MCF 10A (cell line): ENCODE data around the gene NPC1. TPM values are rescaled to one million over a fixed set of nuclear protein-coding genes. Genes with fewer than 3 reads are reported as not detected.

Source experiments
- BruUV-seq: library from RNA; stranded (reverse); fragments of 400-500 nt; replicated peaks from 2 replicates; lab custom pipeline; 2021; lab: Mats Ljungman, UMichigan
- CTCF ChIA-PET: fragments of 300-600 bp; sonication (Branson Sonifier 250); formaldehyde crosslinking; extraction: SDS; loops from one replicate; lab custom pipeline; 2021; ENCODE audit warnings: antibody characterized with exemption, inconsistent platforms; lab: Yijun Ruan, JAX
- POLR2A ChIA-PET: fragments of 300-600, 350-650 bp; sonication (Branson Sonifier 250); formaldehyde crosslinking; extraction: SDS; loops from one replicate; lab custom pipeline; 2020; ENCODE audit warnings: antibody characterized with exemption, inconsistent platforms; lab: Yijun Ruan, JAX
- DNase-seq: peaks from one replicate; pipeline ENCODE4 v3.0.0-alpha.2; 2018; ENCODE audit not compliant: unreplicated experiment
- H3K27ac Mint-ChIP-seq: one replicate; pipeline ENCODE4 v1.8.0; 2022; ENCODE audit warnings: mild to moderate bottlenecking, low read depth, mixed read lengths; ENCODE audit not compliant: unreplicated experiment
- H3K27me3 Mint-ChIP-seq: one replicate; pipeline ENCODE4 v1.8.0; 2022; ENCODE audit warnings: mixed read lengths; ENCODE audit not compliant: insufficient read depth, unreplicated experiment
- H3K36me3 Mint-ChIP-seq: one replicate; pipeline ENCODE4 v1.8.0; 2022; ENCODE audit warnings: mild to moderate bottlenecking, moderate library complexity, mixed read lengths; ENCODE audit not compliant: insufficient read depth, unreplicated experiment
- H3K4me1 Mint-ChIP-seq: one replicate; pipeline ENCODE4 v1.8.0; 2022; ENCODE audit warnings: mixed read lengths; ENCODE audit not compliant: insufficient read depth, unreplicated experiment
- H3K4me3 Mint-ChIP-seq: one replicate; pipeline ENCODE4 v1.8.0; 2022; ENCODE audit warnings: mild to moderate bottlenecking, moderate library complexity, mixed read lengths; ENCODE audit not compliant: unreplicated experiment
- H3K9me3 Mint-ChIP-seq: one replicate; pipeline ENCODE4 v1.8.0; 2022; ENCODE audit warnings: mixed read lengths; ENCODE audit not compliant: unreplicated experiment
- CTCF ChIP-seq: fragments of 200-600 bp; IDR thresholded peaks from one replicate; pipeline ENCODE4 v1.8.0; 2022; ENCODE audit warnings: antibody characterized with exemption, mild to moderate bottlenecking; ENCODE audit not compliant: unreplicated experiment
- intact Hi-C: fragments of 100-400 bp; cut with micrococcal nuclease; formaldehyde crosslinking; loops from 2 replicates; pipeline ENCODE4 v1.14.1; 2022
- total RNA-seq: library from RNA; stranded (reverse); gene quantifications from 2 replicates; pipeline ENCODE4 v1.2.3, GENCODE V29; 2022

The NPC1 gene
- total RNA-seq, 1 experiment from 2014 or later = 60.4 TPM

- Mint-ChIP-seq H3K9me3 (no peaks in the 10 kb centered on the region), H3K4me3 (no peak overlapping the region), H3K4me1 (peaks cover 17% of the 10 kb centered on the region), H3K27ac (no peak overlapping the region), H3K27me3 (no peaks in the 10 kb centered on the region), H3K36me3 (peaks cover 5% of the 10 kb centered on the region)
- POLR2A ChIA-PET = interaction anchor here (0.6 to 2.2 kb wide), 6 partner anchors 8 to 98 kb away, joined by 3 to 12 read pairs (median 4); partner anchors contain the start of genes RIOK3 and RMC1
- CTCF ChIA-PET = interaction anchor here (0.6 to 2.0 kb wide), 3 partner anchors 10 to 218 kb away, joined by 3 to 12 read pairs (median 3); no protein-coding TSS in a partner anchor
- intact Hi-C loops = no loop called here
- no peak for TF ChIP-seq CTCF
- no TSS peak for BruUV-seq
- no peak for DNase-seq
Observed at GRCh38 chr18:23487738-23488570, 98.4 kb downstream of the NPC1 start.

GRCh38 chr18:23485386-23485785 lies 100.9 kb downstream of the NPC1 start:
- no peak overlapping the region for H3K27ac Mint-ChIP-seq
- intact Hi-C loops = no loop called here
- H3K4me3 Mint-ChIP-seq = no peak overlapping the region
- ChIA-PET CTCF (interaction anchor here (0.6 kb wide), 2 partner anchors 13 to 1662 kb away, joined by 3 to 5 read pairs; no protein-coding TSS in a partner anchor), POLR2A (interaction anchor here (0.7 to 1.9 kb wide), 7 partner anchors 11 to 100 kb away, joined by 3 to 8 read pairs (median 4); no protein-coding TSS in a partner anchor)
- no peaks in the 10 kb centered on the region for H3K9me3 Mint-ChIP-seq
- H3K36me3 Mint-ChIP-seq = peaks cover 14% of the 10 kb centered on the region
- no peaks in the 10 kb centered on the region for H3K27me3 Mint-ChIP-seq
- no peak for TF ChIP-seq CTCF
- DNase-seq = no peak
- BruUV-seq = no TSS peak
- peaks cover 17% of the 10 kb centered on the region for H3K4me1 Mint-ChIP-seq

GRCh38 chr18:23484561-23485182 lies 101.6 kb downstream of the NPC1 start:
- ChIA-PET CTCF (interaction anchor here (0.7 to 1.3 kb wide), 2 partner anchors 20 to 1535 kb away, joined by 3 read pairs; no protein-coding TSS in a partner anchor), POLR2A (interaction anchor here (0.6 to 1.9 kb wide), 13 partner anchors 9 to 483 kb away, joined by 3 to 8 read pairs (median 4); partner anchors contain the start of gene RIOK3)
- no TSS peak for BruUV-seq
- intact Hi-C loops = no loop called here
- H3K4me1 Mint-ChIP-seq = peaks cover 17% of the 10 kb centered on the region
- no peaks in the 10 kb centered on the region for H3K27me3 Mint-ChIP-seq
- H3K4me3 Mint-ChIP-seq = no peak overlapping the region
- no peak for DNase-seq
- H3K9me3 Mint-ChIP-seq = no peaks in the 10 kb centered on the region
- no peak for TF ChIP-seq CTCF
- H3K27ac Mint-ChIP-seq = no peak overlapping the region
- peaks cover 14% of the 10 kb centered on the region for H3K36me3 Mint-ChIP-seq

Other genes starting within 250 kb of the NPC1 start
- 96.7 and 97.1 TPM in 2 replicates for gene RIOK3, start 133.2 kb downstream of the NPC1 start, total RNA-seq
- gene RMC1, start 83.0 kb downstream of the NPC1 start, total RNA-seq = 24.7 and 28.0 TPM in 2 replicates
- 2.4 and 3.8 TPM in 2 replicates for gene ANKRD29, start 76.4 kb upstream of the NPC1 start, total RNA-seq
- gene LAMA3, start 102.9 kb upstream of the NPC1 start, total RNA-seq = 269 and 371 TPM in 2 replicates